Stimulated activated CD4-positive, alpha-beta T cell treated with anti-CD3 and anti-CD28 coated beads, Interleukin-1b, Interleukin-23, amount 100 ng/mL, for 4 hours (primary cell): ENCODE data around the gene RSBN1L.

Source experiments
- DNase-seq, 2 donors: peaks; one replicate each; pipeline ENCODE4 v3.0.0-alpha.2; 2020; ENCODE audit warnings: low read depth in 2 of 2

Gene RSBN1L

DNA sequence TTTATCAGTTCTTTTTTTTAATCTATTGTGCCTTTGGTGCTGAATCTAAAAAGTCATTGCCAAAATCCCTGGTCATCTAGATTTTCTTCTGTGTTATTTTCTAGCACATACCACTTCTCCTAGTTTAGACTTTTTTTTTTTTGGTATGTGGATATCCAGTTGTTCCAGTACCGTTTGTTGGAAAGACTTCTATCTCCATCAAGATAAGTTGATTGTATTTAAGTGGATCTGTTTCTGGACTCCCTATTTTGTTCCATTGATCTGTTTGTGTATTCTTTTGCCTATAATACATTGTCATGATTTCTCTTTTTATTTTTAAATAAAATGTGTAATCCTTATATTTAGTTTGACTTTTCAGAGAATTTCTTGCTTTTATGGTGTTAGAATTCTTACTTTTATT lies 35.5 kb downstream of the RSBN1L start:
- no peak for DNase-seq

DNA sequence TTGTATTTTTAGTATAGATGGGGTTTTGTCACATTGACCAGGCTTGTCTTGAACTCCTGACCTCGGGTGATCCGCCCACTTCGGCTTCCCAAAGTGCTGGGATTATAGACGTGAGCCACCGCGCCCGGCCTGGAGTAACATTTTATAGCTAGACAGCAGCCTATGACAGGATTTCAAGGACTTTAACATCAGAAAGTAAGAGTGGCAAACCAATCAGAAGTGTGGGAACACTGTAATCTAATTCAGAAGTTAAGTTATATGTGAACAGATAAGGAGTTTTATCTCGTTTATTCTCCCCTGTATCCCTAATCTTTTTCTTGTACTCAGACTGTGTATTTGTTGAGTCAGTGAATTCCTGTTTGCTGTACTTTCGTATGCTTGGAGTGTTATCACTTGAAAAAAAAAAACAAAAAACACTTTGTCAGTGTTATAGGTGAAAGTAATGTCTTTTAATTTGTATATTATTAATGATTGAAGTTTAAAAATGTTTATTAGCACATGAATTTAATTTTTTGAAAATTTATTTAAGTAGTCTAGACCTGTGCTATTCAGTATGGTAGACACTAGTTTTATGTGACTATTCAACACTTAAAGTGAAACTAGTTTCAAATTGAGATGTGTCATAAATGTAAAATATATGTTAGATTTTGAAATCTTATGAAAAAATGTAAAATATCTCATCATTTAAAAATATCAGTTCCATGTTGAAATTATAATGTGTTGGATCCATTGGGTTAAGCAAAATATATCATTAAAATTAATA lies 38.6 kb downstream of the RSBN1L start:
- no peak for DNase-seq

GRCh38 chr7:77735457-77735856 lies 39.2 kb downstream of the RSBN1L start:
- DNase-seq, result no peak

DNA sequence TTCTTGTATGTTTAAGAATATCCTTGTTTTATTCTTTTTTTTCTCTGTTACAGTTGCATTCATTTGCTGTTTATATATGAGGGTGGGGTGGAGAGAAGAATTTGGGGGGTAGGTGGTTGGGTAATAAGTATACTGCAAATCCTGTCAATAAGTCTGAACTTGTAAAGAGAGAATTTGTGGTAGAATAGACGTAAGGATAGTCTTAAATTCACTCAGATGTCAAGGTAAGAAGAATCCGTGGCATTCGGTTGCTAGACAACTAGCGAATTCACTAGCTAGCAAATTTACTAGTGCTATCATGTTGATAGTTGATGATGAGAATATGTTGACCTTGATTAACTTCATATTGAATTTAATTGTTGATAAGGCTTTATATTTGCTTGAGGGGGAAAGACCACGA lies 40.7 kb downstream of the RSBN1L start:
- no peak for DNase-seq

DNA sequence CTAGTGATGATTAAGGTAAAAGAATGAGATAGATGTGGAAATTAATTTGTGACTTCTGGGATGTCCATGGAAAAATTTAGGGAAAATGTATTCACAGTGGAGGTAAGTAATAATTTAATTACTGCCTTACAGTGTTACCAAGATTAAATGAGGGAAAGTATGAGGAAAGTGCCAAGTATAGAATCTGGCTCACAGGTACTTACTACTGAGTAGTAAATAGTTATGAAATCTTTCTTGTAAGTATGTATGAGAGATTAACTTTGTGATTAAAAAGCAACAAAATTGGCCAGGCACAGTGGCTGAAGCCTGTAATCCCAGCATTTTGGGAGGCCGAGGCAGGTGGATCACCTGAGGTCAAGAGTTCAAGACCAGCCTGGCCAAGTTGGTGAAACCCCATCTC lies 42.1 kb downstream of the RSBN1L start:
- DNase-seq, result no peak

GRCh38 chr7:77738871-77739270 lies 42.6 kb downstream of the RSBN1L start:
- DNase-seq, result no peak

GRCh38 chr7:77740257-77740656 lies 44.0 kb downstream of the RSBN1L start:
- DNase-seq, result no peak

- DNase-seq, result no peak
Measured at GRCh38 chr7:77743518-77743917, 47.3 kb downstream of the RSBN1L start.

DNA sequence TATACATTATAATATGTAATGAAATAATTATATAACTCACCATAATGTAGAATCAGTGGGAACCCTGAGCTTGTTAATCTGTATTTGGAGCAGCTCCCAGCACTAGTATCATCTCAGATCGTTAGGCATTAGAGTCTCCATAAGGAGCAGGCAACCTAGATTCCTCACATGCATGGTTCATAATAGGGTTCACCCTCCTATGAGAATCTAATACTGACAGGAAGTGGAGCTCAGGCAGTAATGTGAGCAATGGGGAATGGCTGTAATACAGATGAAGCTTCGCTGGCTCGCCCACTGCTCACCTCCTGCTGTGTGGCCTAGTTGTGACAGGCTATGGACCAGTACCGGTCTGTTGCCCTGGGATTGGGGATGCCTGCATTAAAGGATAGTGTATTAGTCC lies 49.5 kb downstream of the RSBN1L start:
- no peak for DNase-seq

DNA sequence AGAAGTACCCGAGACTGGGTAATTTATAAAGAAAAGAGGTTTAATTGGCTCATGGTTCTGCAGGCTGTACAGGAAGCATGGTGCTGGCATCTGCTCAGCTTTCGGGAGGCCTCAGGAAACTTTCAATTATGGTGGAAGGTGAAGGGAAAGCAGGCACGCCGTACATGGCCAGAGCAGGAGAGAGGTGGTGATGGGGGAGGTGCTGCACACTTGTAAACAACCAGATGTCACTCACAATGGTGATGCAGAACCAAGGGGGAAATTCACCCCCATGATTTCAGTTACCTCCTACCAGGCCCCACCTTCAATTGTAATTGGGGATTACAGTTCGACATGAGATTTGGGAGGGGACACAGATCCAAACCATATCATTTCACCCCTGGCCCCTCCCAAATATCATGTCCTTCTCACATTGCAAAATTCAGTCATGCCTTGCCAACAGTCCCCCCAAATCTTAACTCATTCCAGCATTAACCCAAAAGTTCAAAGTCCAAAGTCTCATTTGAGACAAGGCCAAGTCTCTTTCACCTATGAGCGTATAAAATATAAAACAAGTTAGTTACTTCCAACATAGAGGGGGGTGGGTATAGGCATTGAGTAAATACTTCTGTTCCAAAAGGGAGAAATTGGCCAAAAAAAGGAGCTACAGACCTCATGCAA lies 50.0 kb downstream of the RSBN1L start:
- DNase-seq, result no peak

DNA sequence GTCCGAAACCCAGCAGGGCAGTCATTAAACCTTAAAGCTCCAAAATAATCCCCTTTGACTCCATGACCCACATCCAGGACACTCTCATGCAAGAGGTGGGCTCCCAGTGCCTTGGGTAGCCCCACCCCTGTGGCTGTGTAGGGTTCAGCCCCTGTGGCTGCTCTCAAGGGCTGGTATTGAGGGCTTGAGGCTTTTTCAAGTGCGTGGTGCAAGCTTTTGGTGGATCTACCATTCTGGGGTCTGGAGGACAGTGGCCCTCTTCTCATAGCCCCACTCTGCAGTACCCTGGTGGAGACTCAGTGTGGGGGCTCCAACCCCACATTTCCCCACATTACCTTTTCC lies 50.5 kb downstream of the RSBN1L start:
- no peak for DNase-seq

DNA sequence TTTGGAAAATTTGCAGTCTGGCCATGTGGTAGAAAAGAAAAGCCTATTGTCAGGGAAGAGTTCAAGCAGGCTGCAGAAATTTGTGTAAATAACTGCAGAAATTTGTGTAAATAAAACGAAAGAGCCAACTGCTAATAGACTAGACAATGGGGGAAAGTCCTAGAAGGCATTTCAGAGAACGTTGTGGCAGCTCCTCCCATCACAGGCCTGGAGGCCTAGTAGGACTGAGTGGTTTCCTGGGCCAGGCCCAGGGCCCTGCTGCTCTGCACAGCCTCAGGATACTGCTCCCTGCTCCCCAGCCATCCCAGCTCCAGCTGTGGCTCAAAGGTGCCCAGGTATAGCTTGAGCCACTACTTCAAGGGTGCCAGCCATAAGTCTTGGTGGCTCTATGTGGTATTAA lies 50.9 kb downstream of the RSBN1L start:
- DNase-seq, result no peak

- DNase-seq, result no peak
Measured at GRCh38 chr7:77747718-77748117, 51.5 kb downstream of the RSBN1L start.

GRCh38 chr7:77752016-77752415 lies 55.8 kb downstream of the RSBN1L start:
- DNase-seq, result no peak

DNA sequence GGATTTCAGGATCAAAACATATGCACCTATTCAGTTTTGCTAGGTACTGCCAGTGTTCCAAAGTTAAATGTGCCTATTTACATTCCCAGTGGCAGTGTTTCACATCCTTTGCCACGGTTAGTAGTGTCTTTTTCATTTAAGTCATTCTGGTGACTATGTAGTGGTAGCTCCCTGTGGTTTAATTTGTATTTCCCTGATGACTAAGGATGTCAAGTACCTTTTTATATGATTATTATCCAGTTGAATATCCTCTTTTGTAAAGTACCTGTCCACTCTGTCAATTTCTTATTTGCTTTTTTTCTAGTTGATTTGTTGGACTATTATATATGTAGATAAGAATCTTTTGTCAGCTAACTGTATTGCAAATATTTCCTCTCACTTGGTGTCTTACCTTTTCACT lies 56.9 kb downstream of the RSBN1L start:
- DNase-seq, result no peak

GRCh38 chr7:77757589-77757988 lies 61.3 kb downstream of the RSBN1L start:
- no peak for DNase-seq

DNA sequence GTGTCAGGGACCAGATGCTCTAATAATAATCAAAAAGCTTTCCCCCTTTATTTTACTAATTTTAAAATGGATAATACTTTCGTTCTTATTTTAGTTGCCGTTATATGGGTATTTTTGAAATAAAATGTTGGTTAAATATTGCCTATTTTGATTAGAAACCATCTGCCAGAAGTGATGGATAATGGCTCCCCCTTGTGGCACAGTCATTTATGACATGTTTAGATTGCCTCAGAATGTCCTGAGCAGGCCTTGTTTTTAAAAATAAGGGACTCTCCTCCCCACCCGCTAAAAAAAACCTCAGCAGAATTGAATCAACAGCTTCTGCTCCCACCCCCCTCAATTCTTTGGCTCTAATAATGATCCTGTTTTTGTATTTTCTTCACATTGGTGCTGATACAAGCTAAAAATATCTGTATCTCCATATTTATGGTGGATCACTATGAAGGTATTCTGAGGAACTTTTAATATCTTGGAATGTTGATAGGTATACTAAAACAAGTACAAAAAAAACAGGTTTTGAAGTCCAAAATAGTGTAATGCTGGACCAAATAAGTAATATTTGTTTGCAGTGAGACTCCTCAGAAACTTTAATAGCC lies 63.1 kb downstream of the RSBN1L start:
- DNase-seq, result peak; percentile 14 to 80

DNA sequence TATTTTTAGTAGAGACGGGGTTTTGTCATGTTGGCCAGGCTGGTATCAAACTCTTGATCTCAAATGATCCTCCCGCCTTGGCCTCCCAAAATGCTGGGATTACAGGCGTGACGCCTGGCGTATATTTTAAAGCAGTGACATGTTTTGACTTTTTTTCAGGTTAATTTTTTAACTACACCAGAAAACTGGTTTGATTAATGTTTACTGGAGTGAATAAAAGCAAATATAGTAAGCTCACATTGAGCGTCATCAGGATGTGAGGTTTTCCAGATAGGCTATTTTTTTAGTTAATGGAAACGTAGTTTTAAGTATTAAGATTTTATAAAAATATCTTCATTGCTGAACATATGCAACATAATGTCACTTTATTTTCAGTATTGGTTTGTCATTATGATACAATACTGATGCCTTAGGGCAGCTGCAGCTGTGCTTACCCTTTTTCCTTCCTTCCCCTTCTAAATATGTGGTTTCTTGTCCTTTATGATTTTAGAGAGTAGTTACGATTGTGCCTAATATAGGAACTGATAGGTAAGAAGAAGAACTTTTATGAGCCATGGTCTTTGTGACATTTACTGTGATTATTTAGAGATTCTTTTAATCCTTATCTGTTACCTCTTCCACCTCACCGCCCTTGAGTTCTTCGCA lies 64.7 kb downstream of the RSBN1L start:
- DNase-seq, result no peak

DNA sequence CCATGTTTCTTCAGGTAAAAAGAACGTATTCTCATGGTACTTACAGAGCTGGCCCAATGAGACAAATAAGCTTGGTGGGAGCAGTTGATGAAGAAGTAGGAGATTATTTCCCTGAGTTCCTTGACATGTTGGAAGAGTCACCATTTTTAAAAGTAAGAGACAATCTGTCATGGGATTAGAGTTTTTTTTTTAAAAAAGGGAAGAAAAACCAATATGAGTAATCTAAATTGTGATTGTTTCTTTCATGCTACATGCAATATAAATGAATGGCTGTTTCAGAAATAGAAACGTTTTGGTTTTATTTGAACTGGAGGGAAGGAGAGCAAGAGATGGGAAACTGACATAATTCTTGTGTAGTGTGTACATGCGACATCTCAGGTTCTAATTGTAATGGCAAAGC lies 69.2 kb downstream of the RSBN1L start:
- no peak for DNase-seq

GRCh38 chr7:77765906-77766800 lies 69.9 kb downstream of the RSBN1L start:
- no peak for DNase-seq

DNA sequence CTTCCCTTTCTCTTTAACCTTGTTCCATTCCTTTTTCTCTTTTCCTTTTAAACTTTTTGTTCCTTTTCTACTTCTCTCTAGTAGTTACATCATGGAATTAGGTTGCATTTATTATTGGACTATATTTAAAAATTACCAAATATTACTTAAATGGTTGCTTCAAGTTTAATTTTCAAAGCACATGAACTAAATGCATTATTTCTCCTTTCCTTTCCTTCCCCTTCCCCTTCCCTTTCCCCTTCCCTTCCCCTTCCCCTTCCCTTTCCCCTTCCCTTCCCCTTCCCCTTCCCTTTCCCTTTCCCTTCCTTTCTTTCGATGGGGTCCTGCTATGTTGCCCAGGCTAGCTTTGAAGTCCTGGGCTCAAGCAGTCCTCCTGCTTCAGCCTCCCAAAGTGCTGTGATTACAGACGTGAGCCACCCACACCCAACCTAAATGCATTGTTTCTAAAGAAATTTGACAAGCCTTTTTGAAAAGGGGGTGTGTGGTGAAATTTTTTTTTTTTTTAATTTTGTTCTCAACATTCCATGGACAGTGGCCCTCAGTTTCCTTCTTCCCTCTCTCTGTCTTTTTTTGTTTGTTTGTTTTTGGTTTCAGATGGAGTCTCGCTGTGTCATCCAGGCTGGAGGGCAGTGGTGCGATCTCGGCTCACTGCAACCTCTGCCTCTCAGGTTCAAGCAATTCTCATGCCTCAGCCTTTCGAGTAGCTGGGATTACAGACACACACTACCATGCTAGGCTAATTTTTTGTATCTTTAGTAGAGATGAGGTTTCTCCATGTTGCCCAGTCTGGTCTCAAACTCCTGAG lies 70.7 kb downstream of the RSBN1L start:
- DNase-seq, result no peak
